ENCODE data around the gene SMG5. TPM values are rescaled to one million over a fixed set of nuclear protein-coding genes. Genes with fewer than 3 reads are reported as not detected.

Gene SMG5
- total RNA-seq, 2 experiments from 2014 or later, result 87.9 to 88.9 TPM

DNA sequence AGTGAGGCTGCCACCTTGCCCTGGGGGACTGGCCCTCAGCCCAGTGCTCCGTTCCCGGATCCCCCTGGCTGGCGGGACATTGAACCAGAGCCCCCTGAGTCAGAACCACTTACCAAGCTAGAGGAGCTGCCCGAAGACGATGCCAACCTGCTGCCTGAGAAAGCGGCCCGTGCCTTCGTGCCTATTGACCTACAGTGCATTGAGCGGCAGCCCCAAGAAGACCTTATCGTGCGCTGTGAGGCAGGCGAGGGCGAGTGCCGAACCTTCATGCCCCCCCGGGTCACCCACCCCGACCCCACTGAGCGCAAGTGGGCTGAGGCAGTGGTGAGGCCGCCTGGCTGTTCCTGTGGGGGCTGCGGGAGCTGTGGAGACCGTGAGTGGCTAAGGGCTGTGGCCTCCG lies 2.8 kb upstream of the SMG5 start:
- Histone ChIP-seq H4K20me1 (ENCODE audit: insufficient read depth, low read length) (peaks cover 7% of the 10 kb centered on the region; the same call in 1 of the 2 replicates), H3K4me1 (ENCODE audit: insufficient read depth, low read length, poor library complexity, severe bottlenecking) (peaks cover 20% of the 10 kb centered on the region), H3K9me2 (ENCODE audit: insufficient read depth, low read length) (no peaks in the 10 kb centered on the region), H3K4me3 (ENCODE audit: low read depth, low read length, poor library complexity, severe bottlenecking) (no peak overlapping the region), H2AFZ (ENCODE audit: low read length) (no peak overlapping the region), H3K9me3 (ENCODE audit: low read length) (no peaks in the 10 kb centered on the region), H3K79me2 (ENCODE audit: insufficient read depth, low read depth, low read length) (peaks cover 20% of the 10 kb centered on the region), H3K4me2 (ENCODE audit: low read length) (no peak overlapping the region), H3K36me3 (ENCODE audit: insufficient read depth, low read length) (peaks cover 3% of the 10 kb centered on the region), H3K27ac (ENCODE audit: low read depth, low read length, poor library complexity, severe bottlenecking) (no peak overlapping the region)
- TF ChIP-seq EZH2phosphoT487 (IDR thresholded peaks at IDR 0.05; ENCODE audit: borderline replicate concordance, low read depth, low read length), result no peak
- TF ChIP-seq, protein P1, sequence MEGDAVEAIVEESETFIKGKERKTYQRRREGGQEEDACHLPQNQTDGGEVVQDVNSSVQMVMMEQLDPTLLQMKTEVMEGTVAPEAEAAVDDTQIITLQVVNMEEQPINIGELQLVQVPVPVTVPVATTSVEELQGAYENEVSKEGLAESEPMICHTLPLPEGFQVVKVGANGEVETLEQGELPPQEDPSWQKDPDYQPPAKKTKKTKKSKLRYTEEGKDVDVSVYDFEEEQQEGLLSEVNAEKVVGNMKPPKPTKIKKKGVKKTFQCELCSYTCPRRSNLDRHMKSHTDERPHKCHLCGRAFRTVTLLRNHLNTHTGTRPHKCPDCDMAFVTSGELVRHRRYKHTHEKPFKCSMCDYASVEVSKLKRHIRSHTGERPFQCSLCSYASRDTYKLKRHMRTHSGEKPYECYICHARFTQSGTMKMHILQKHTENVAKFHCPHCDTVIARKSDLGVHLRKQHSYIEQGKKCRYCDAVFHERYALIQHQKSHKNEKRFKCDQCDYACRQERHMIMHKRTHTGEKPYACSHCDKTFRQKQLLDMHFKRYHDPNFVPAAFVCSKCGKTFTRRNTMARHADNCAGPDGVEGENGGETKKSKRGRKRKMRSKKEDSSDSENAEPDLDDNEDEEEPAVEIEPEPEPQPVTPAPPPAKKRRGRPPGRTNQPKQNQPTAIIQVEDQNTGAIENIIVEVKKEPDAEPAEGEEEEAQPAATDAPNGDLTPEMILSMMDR (conservative IDR thresholded peaks at IDR 0.05; ENCODE audit: low read length), result no peak
- ChIA-PET CTCF (ENCODE audit: unreplicated experiment) (no interaction called here), POLR2A (no interaction called here)
- BruUV-seq (replicated peaks), result no TSS peak
- intact Hi-C loops (cut with micrococcal nuclease; ENCODE audit: unreplicated experiment), result no loop called here
- DNase-seq (ENCODE audit: low spot score), result no peak

DNA sequence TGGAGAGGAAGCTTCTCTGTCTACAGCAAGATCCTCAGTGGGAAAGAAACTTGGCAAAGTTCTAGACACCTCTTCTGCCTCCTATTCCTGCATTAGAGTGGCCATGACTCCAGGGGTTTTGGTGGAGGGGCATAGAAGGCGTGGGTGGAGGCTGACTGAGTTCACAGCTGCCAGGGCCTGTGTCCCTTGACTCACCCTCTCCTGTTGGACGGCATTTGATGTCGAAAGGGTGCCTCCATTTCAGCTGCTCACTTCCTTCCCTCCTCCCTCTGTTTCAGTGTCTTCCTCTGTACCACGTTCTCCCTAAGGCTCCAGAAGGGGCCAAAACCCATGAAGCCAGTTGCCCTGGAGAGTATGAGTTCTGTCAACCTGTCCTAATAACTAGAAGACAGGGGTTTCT lies 2.1 kb upstream of the SMG5 start:
- Histone ChIP-seq H3K9me3 (ENCODE audit: low read length) (no peaks in the 10 kb centered on the region), H3K4me3 (ENCODE audit: low read depth, low read length, poor library complexity, severe bottlenecking) (no peak overlapping the region), H3K79me2 (ENCODE audit: insufficient read depth, low read depth, low read length) (peaks cover 27% of the 10 kb centered on the region), H3K4me2 (ENCODE audit: low read length) (no peak overlapping the region), H3K9me2 (ENCODE audit: insufficient read depth, low read length) (no peaks in the 10 kb centered on the region), H3K36me3 (ENCODE audit: insufficient read depth, low read length) (peaks cover 9% of the 10 kb centered on the region), H2AFZ (ENCODE audit: low read length) (no peak overlapping the region), H3K4me1 (ENCODE audit: insufficient read depth, low read length, poor library complexity, severe bottlenecking) (peaks cover 24% of the 10 kb centered on the region), H4K20me1 (ENCODE audit: insufficient read depth, low read length) (peaks cover 9% of the 10 kb centered on the region; the same call in 1 of the 2 replicates), H3K27ac (ENCODE audit: low read depth, low read length, poor library complexity, severe bottlenecking) (no peak overlapping the region)
- CTCF ChIA-PET (ENCODE audit: unreplicated experiment), result no interaction called here
- intact Hi-C loops (cut with micrococcal nuclease; ENCODE audit: unreplicated experiment), result no loop called here
- TF ChIP-seq, protein P1 (conservative IDR thresholded peaks at IDR 0.05; ENCODE audit: low read length), result no peak
- TF ChIP-seq EZH2phosphoT487 (IDR thresholded peaks at IDR 0.05; ENCODE audit: borderline replicate concordance, low read depth, low read length), result no peak
- POLR2A ChIA-PET, result interaction anchor here (0.9 kb wide), 1 partner anchor 13 kb away, joined by 4 read pairs; no protein-coding TSS in a partner anchor
- no peak for DNase-seq (ENCODE audit: low spot score)
- BruUV-seq (replicated peaks), result no TSS peak

GRCh38 chr1:156284112-156284511 lies 1.5 kb upstream of the SMG5 start, which contains the start of gene TMEM79:
Gene TMEM79 (plus strand): TSS chr1:156284325. CDS start chr1:156285227, 902 bp downstream.
- Histone ChIP-seq H3K4me3 (ENCODE audit: low read depth, low read length, poor library complexity, severe bottlenecking) (peak within 1 kb of the TSS; percentile 82), H3K79me2 (ENCODE audit: insufficient read depth, low read depth, low read length) (peaks cover 33% of the 10 kb centered on the region), H3K27ac (ENCODE audit: low read depth, low read length, poor library complexity, severe bottlenecking) (peak within 1 kb of the TSS; percentile 31), H2AFZ (ENCODE audit: low read length) (peak within 1 kb of the TSS; percentile 90), H3K36me3 (ENCODE audit: insufficient read depth, low read length) (peaks cover 16% of the 10 kb centered on the region), H3K9me2 (ENCODE audit: insufficient read depth, low read length) (no peaks in the 10 kb centered on the region), H3K4me1 (ENCODE audit: insufficient read depth, low read length, poor library complexity, severe bottlenecking) (peaks cover 26% of the 10 kb centered on the region), H3K9me3 (ENCODE audit: low read length) (no peaks in the 10 kb centered on the region), H4K20me1 (ENCODE audit: insufficient read depth, low read length) (peaks cover 16% of the 10 kb centered on the region; the same call in 1 of the 2 replicates), H3K4me2 (ENCODE audit: low read length) (peak within 1 kb of the TSS; percentile 83)
- POLR2A ChIA-PET, result interaction anchor here (0.9 kb wide), 1 partner anchor 13 kb away, joined by 4 read pairs; no protein-coding TSS in a partner anchor
- DNase-seq (ENCODE audit: low spot score), result no peak
- BruUV-seq (replicated peaks), result no TSS peak
- intact Hi-C loops (cut with micrococcal nuclease; ENCODE audit: unreplicated experiment), result no loop called here
- CTCF ChIA-PET (ENCODE audit: unreplicated experiment), result interaction anchor here (1.3 kb wide), 1 partner anchor 137 kb away, joined by 3 read pairs; no protein-coding TSS in a partner anchor
- TF ChIP-seq EZH2phosphoT487 (IDR thresholded peaks at IDR 0.05; ENCODE audit: borderline replicate concordance, low read depth, low read length), result no peak
- TF ChIP-seq, protein P1 (conservative IDR thresholded peaks at IDR 0.05; ENCODE audit: low read length), result no peak
